Kidney (tissue), 14 donors: Measurements from ENCODE around the gene ANGPTL7. TPM values are rescaled to one million over a fixed set of nuclear protein-coding genes. Genes with fewer than 3 reads are reported as not detected.

Experiments used
- DNase-seq, 5 donors: peaks; one replicate each; pipeline ENCODE4 v3.0.0-alpha.2; 2013 to 2020
- FAIRE-seq: peaks from 2 replicates; lab custom pipeline; 2012; peaks lifted over from hg19 to GRCh38; lab: Jason Lieb, UNC
- H3K27ac ChIP-seq, 2 donors: one replicate each; pipeline ENCODE4 v1.7.0; 2013; ENCODE audit warnings: low read depth in 2 of 2, low read length in 2 of 2, inconsistent platforms in 1 of 2
- H3K27me3 ChIP-seq: one replicate; pipeline ENCODE4 v1.7.1; 2013; ENCODE audit warnings: low read length, inconsistent platforms; ENCODE audit not compliant: control insufficient read depth, insufficient read depth
- H3K36me3 ChIP-seq, 3 donors: one replicate each; pipeline versions ENCODE4 v1.7.0 to v1.7.1; 2013; ENCODE audit warnings: low read length in 3 of 3, control low read depth in 1 of 3, inconsistent platforms in 1 of 3; ENCODE audit not compliant: insufficient read depth in 3 of 3, control insufficient read depth in 2 of 3
- H3K4me1 ChIP-seq, 3 donors: one replicate each; pipeline versions ENCODE4 v1.7.0 to v1.7.1; 2013; ENCODE audit warnings: low read length in 3 of 3, inconsistent platforms in 1 of 3, low read depth in 1 of 3; ENCODE audit not compliant: control insufficient read depth in 2 of 3, insufficient read depth in 2 of 3
- H3K4me3 ChIP-seq, 3 donors: one replicate each; pipeline versions ENCODE4 v1.7.0 to v1.8.1; 2013; ENCODE audit warnings: low read length in 3 of 3, control low read depth in 1 of 3, inconsistent platforms in 1 of 3
- H3K9ac ChIP-seq, 3 donors: one replicate each; pipeline versions ENCODE4 v1.7.0 to v1.7.1; 2013; ENCODE audit warnings: low read length in 3 of 3, control low read depth in 1 of 3, inconsistent platforms in 1 of 3
- H3K9me3 ChIP-seq, 3 donors: one replicate each; pipeline versions ENCODE4 v1.7.0 to v1.7.1; 2013; ENCODE audit warnings: low read length in 3 of 3, control low read depth in 1 of 3, inconsistent platforms in 1 of 3; ENCODE audit not compliant: control insufficient read depth in 2 of 3, insufficient read depth in 1 of 3
- CTCF ChIP-seq: IDR thresholded peaks from 3 replicates; pipeline ENCODE4 v1.5.1; 2012; ENCODE audit warnings: mild to moderate bottlenecking, moderate library complexity, borderline replicate concordance; ENCODE audit not compliant: insufficient read depth; ENCODE audit errors: extremely low read depth
- intact Hi-C: fragments of 100-400 bp; cut with DNase I; formaldehyde crosslinking; loops from one replicate; pipeline ENCODE4 v1.11.1; 2022
- polyA plus RNA-seq: library from polyadenylated mRNA; stranded (reverse); fragments of 350-450 nt; fragmentation: Illumina TruSeq; extraction: RNeasy Lipid Tissue Mini Kit (QIAGEN cat#74804); gene quantifications from one replicate; pipeline ENCODE4 v1.2.3, GENCODE V29; 2014; ENCODE audit warnings: low read depth, low replicate concordance; ENCODE audit not compliant: insufficient read depth
- total RNA-seq: library from RNA; stranded (reverse); fragmentation: NEBNext Ultra II Directional; extraction: Animal tissue kit (Norgen Biotek cat#: 25700); gene quantifications from one replicate; pipeline ENCODE4 v1.2.1, GENCODE V29; 2021
- donor health status: control.
- donor health status: control.
- donor health status: control.
- donor health status: control.
- donor health status: control.
- donor health status: DM: yes; HTN: yes; CAD: no.
- donor health status: Normal renal cell carcinoma (clear cell type).

The ANGPTL7 gene
- total and polyA plus RNA-seq, 2 donors from 2014 or later: 0.19 to 0.24 TPM

GRCh38 chr1:11147197-11147770 is 41.9 kb upstream of the ANGPTL7 start:
- Histone ChIP-seq H3K4me3 (no peak overlapping the region), H3K27me3 (no peaks in the 10 kb centered on the region), H3K9ac (no peak overlapping the region), H3K4me1 (peaks cover 0 to 3% (median 0%) of the 10 kb centered on the region in 3 donors), H3K9me3 (no peaks in the 10 kb centered on the region), H3K36me3 (peaks cover 6 to 55% (median 39%) of the 10 kb centered on the region in 3 donors), H3K27ac (no peak overlapping the region)
- DNase-seq (no peak), FAIRE-seq (no peak)
- intact Hi-C loops: no loop called here
- no peak for TF ChIP-seq CTCF

- no peak for FAIRE-seq
- Histone ChIP-seq H3K36me3 (peaks cover 6 to 42% (median 23%) of the 10 kb centered on the region in 3 donors), H3K9ac (no peak overlapping the region), H3K4me3 (no peak overlapping the region), H3K27me3 (no peaks in the 10 kb centered on the region), H3K9me3 (no peaks in the 10 kb centered on the region), H3K4me1 (peaks cover 0 to 3% (median 0%) of the 10 kb centered on the region in 3 donors), H3K27ac (no peak overlapping the region)
- TF ChIP-seq CTCF: no peak
- intact Hi-C loops: no loop called here
- peak in 2 of 5 donors; percentile 57 to 91 for DNase-seq
These were observed 38.8 kb upstream of the ANGPTL7 start for GRCh38 chr1:11150326-11150725.

GRCh38 chr1:11151114-11151513 is 38.0 kb upstream of the ANGPTL7 start:
- Histone ChIP-seq H3K9me3 (no peaks in the 10 kb centered on the region), H3K27ac (no peak overlapping the region), H3K4me3 (no peak overlapping the region), H3K27me3 (no peaks in the 10 kb centered on the region), H3K36me3 (peaks cover 6 to 40% (median 24%) of the 10 kb centered on the region in 3 donors), H3K9ac (no peak overlapping the region), H3K4me1 (peaks cover 0 to 3% (median 0%) of the 10 kb centered on the region in 3 donors)
- intact Hi-C loops: no loop called here
- FAIRE-seq (no peak), DNase-seq (no peak)
- TF ChIP-seq CTCF: no peak
